Mesenchymal stem cell (in vitro differentiated cells and primary cell): ENCODE measurements around the gene ACBD6. TPM values are rescaled to one million over a fixed set of nuclear protein-coding genes. Genes with fewer than 3 reads are reported as not detected.

Source experiments
- DNase-seq: peaks from one replicate; pipeline ENCODE4 v3.0.0-alpha.2; 2013
- H2AFZ ChIP-seq: one replicate; pipeline ENCODE4 v1.6.1; 2013; ENCODE audit warnings: low read depth, mild to moderate bottlenecking, control low read depth, inconsistent platforms, low read length, moderate library complexity
- H2AK5ac ChIP-seq: 2 replicates; pipeline ENCODE4 v1.6.1; 2013; ENCODE audit warnings: low read length, moderate library complexity, mild to moderate bottlenecking, inconsistent platforms; ENCODE audit not compliant: severe bottlenecking
- H2BK120ac ChIP-seq: one replicate; pipeline ENCODE4 v1.6.1; 2013; ENCODE audit warnings: low read depth, mild to moderate bottlenecking, inconsistent platforms, low read length, moderate library complexity
- H2BK12ac ChIP-seq, 2 experiments: one replicate each; pipeline ENCODE4 v1.6.1; 2013; ENCODE audit warnings: inconsistent platforms in 2 of 2, low read length in 2 of 2, mild to moderate bottlenecking in 2 of 2, moderate library complexity in 2 of 2, control low read depth in 1 of 2
- H2BK15ac ChIP-seq: one replicate; pipeline ENCODE4 v1.6.1; 2013; ENCODE audit warnings: mild to moderate bottlenecking, low read depth, inconsistent platforms; ENCODE audit not compliant: poor library complexity, severe bottlenecking
- H2BK5ac ChIP-seq: 2 replicates; pipeline ENCODE4 v1.6.1; 2013; ENCODE audit warnings: low read depth, mild to moderate bottlenecking, low read length, control low read depth, inconsistent platforms; ENCODE audit not compliant: poor library complexity, severe bottlenecking
- H3K14ac ChIP-seq, 2 experiments: one replicate each; pipeline ENCODE4 v1.6.1; 2013; ENCODE audit warnings: inconsistent platforms in 2 of 2, low read length in 2 of 2, control low read depth in 1 of 2, mild to moderate bottlenecking in 1 of 2, moderate library complexity in 1 of 2
- H3K18ac ChIP-seq, 2 experiments: one replicate each; pipeline ENCODE4 v1.6.1; 2013; ENCODE audit warnings: inconsistent platforms in 2 of 2, low read length in 2 of 2, control low read depth in 1 of 2, low read depth in 1 of 2, mild to moderate bottlenecking in 1 of 2
- H3K23ac ChIP-seq, 2 experiments: one replicate each; pipeline ENCODE4 v1.6.1; 2013; ENCODE audit warnings: inconsistent platforms in 2 of 2, low read length in 2 of 2, mild to moderate bottlenecking in 2 of 2, moderate library complexity in 2 of 2, control low read depth in 1 of 2
- H3K27ac ChIP-seq: 2 replicates; pipeline ENCODE4 v1.5.1; 2013; ENCODE audit warnings: mild to moderate bottlenecking, moderate library complexity, low read length, control low read depth, inconsistent platforms; ENCODE audit not compliant: poor library complexity, severe bottlenecking
- H3K27me3 ChIP-seq, 2 experiments: 2 replicates each; pipeline versions ENCODE4 v1.6.1 to v1.7.0; 2013; ENCODE audit warnings: low read length in 2 of 2, mild to moderate bottlenecking in 2 of 2, moderate library complexity in 2 of 2, control low read depth in 1 of 2, inconsistent platforms in 1 of 2; ENCODE audit not compliant: control insufficient read depth in 1 of 2, insufficient read depth in 1 of 2
- H3K36me3 ChIP-seq, 2 experiments: 2 replicates each; pipeline versions ENCODE4 v1.6.1 to v1.7.0; 2013; ENCODE audit warnings: low read length in 2 of 2, control low read depth in 1 of 2, inconsistent platforms in 1 of 2, low read depth in 1 of 2, mild to moderate bottlenecking in 1 of 2; ENCODE audit not compliant: insufficient read depth in 2 of 2, control insufficient read depth in 1 of 2
- H3K4ac ChIP-seq, 2 experiments: one replicate each; pipeline ENCODE4 v1.6.1; 2013; ENCODE audit warnings: inconsistent platforms in 2 of 2, low read length in 2 of 2, mild to moderate bottlenecking in 2 of 2, moderate library complexity in 2 of 2, control low read depth in 1 of 2, low read depth in 1 of 2
- H3K4me1 ChIP-seq: 2 replicates; pipeline ENCODE4 v1.6.1; 2013; ENCODE audit warnings: low read depth, low read length, control low read depth; ENCODE audit not compliant: control insufficient read depth, insufficient read depth
- H3K4me2 ChIP-seq: 2 replicates; pipeline ENCODE4 v1.6.1; 2013; ENCODE audit warnings: low read length, mild to moderate bottlenecking, inconsistent platforms; ENCODE audit not compliant: poor library complexity, severe bottlenecking
- H3K4me3 ChIP-seq, 2 experiments: 2 replicates each; pipeline versions ENCODE4 v1.5.1 to v1.7.0; 2013; ENCODE audit warnings: low read length in 2 of 2, mild to moderate bottlenecking in 2 of 2, control low read depth in 1 of 2, low read depth in 1 of 2; ENCODE audit not compliant: insufficient read depth in 1 of 2
- H3K79me1 ChIP-seq: replicated peaks from 2 replicates; pipeline ENCODE4 v1.6.1; 2013; ENCODE audit warnings: mild to moderate bottlenecking, control low read depth, low read length, inconsistent platforms; ENCODE audit not compliant: poor library complexity, severe bottlenecking
- H3K9ac ChIP-seq: 2 replicates; pipeline ENCODE4 v1.7.0; 2013; ENCODE audit warnings: mild to moderate bottlenecking, low read length, moderate library complexity
- H3K9me3 ChIP-seq: 2 replicates; pipeline ENCODE4 v1.7.0; 2013; ENCODE audit warnings: mild to moderate bottlenecking, low read length; ENCODE audit not compliant: control insufficient read depth
- H4K8ac ChIP-seq: one replicate; pipeline ENCODE4 v1.6.1; 2013; ENCODE audit warnings: inconsistent platforms, mild to moderate bottlenecking, low read length, moderate library complexity
- H4K91ac ChIP-seq: one replicate; pipeline ENCODE4 v1.6.1; 2013; ENCODE audit warnings: mild to moderate bottlenecking, low read length, inconsistent platforms
- WGBS: methylation state at CpG from one replicate; pipeline ENCODE4 v1.1.7; 2013; ENCODE audit warnings: mixed read lengths; 5-methylcytosine and 5-hydroxymethylcytosine counted together
- small RNA-seq: library from polyadenylated mRNA; stranded (forward); fragments of <200 nt; extraction: miRNeasy Mini kit (QIAGEN cat#:217004); gene quantifications from one replicate; pipeline ENCODE3, GENCODE V24; 2013; ENCODE audit warnings: low read depth

Gene ACBD6

DNA sequence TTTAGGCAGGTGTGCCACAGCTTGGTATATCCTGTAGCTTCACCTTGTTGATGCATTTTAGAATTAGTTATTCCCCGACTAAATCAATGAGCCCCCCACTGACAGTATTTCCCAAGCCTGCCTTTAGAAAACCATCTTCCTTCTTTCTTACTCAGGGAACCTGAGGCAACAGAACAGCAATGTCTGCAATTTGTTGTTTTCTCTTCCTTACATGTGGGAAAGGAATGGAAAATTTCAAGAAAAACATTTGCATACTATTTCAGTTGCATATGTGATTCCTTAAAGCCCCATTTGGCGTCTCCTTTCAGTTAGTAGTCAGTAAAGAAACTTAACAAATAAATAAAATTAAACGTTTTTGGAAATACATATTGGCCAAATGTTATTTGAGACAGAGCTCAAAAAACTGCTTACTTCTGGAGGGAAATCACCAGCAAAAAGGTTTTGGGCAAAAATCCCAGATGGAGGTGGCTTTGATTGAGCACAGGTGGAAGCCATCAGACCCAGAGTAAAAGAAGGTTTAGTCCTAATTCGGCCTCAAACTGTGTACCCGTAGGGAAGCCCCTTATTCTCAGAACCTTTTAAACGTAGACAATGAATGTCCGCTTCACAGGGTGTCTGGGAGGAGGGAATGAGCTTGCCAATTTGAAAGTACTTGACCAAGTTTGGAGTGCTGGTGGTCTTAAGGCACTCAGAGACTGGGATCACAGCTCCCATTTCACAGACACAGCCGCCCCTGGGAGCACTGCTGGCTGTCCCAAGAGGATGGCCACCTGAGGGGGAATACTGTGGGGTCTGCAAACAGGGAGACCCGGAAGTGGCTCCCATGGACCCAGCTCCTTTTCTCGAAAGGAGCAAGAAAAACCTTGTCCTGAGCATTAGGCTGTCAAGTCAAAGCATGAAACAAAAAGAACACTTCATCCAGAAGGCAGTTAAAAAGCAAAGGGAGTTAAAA lies 263.0 kb downstream of the ACBD6 start:
- Histone ChIP-seq H3K27me3 (peaks cover 75 to 93% of the 10 kb centered on the region in 2 experiments), H3K4me3 (no peak overlapping the region), H3K9ac (no peak overlapping the region), H4K91ac (no peak overlapping the region), H2BK15ac (no peak overlapping the region), H2AFZ (no peak overlapping the region), H2BK5ac (no peak overlapping the region), H3K4ac (no peak overlapping the region), H3K36me3 (no peaks in the 10 kb centered on the region), H2BK12ac (no peak overlapping the region), H3K4me1 (peaks cover 11% of the 10 kb centered on the region), H3K4me2 (no peak overlapping the region), H3K79me1 (no peaks in the 10 kb centered on the region), H3K9me3 (no peaks in the 10 kb centered on the region), H3K14ac (no peak overlapping the region), H4K8ac (no peak overlapping the region), H2BK120ac (no peak overlapping the region), H3K23ac (no peak overlapping the region), H3K18ac (no peak overlapping the region), H3K27ac (no peak overlapping the region), H2AK5ac (no peak overlapping the region)
- DNase-seq: no peak
- 13% methylated on average over 9 of the region's 10 CpGs for WGBS

DNA sequence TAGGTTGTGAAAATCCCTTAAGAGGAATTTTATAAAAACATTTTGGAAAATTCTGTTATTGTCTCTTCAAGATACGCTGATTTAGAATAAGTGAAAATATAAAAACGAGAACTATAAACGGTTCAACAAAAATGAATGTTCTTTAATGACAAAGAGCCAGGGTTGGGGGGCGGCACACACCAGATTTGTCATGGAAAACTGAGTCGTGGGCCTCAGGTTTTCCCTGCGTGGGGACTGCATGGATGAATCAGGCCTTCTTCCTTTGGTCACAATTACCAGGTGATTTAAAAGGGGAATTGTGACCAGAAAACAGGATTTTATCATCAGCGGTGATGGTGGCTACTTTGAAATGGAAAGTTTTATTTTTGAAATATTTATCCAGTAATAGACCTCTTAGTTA lies 263.7 kb downstream of the ACBD6 start:
- Histone ChIP-seq H2AFZ (no peak overlapping the region), H3K23ac (no peak overlapping the region), H4K8ac (no peak overlapping the region), H2BK12ac (no peak overlapping the region), H3K36me3 (no peaks in the 10 kb centered on the region), H3K14ac (no peak overlapping the region), H3K4me2 (no peak overlapping the region), H3K4me3 (no peak overlapping the region), H3K4ac (no peak overlapping the region), H3K18ac (no peak overlapping the region), H4K91ac (no peak overlapping the region), H3K9ac (no peak overlapping the region), H3K79me1 (no peaks in the 10 kb centered on the region), H3K9me3 (no peaks in the 10 kb centered on the region), H2BK5ac (no peak overlapping the region), H2BK120ac (no peak overlapping the region), H2BK15ac (no peak overlapping the region), H3K27ac (no peak overlapping the region), H3K27me3 (peaks cover 82 to 94% of the 10 kb centered on the region in 2 experiments), H2AK5ac (no peak overlapping the region), H3K4me1 (peaks cover 16% of the 10 kb centered on the region)
- 6% methylated on average over 5 of the region's 7 CpGs for WGBS
- DNase-seq: no peak

Small RNA genes within 50 kb of the gene (small RNA-seq; reads per million reads assigned to genes)
- gene MIR3121 (1.7 reads per million), gene RF00019 (not detected)
